Retinal pigment epithelial cell (primary cell): ENCODE results near the gene TFPI.
A peak's percentile ranks its signal among the peaks of the same experiment; 100 is the strongest.

Experiments used
- DNase-seq: peaks from one replicate; pipeline ENCODE4 v3.0.0-alpha.2; 2010; ENCODE audit warnings: low read depth
- H3K4me3 ChIP-seq: 2 replicates; pipeline ENCODE4 v1.5.1; 2011; ENCODE audit warnings: mild to moderate bottlenecking, low read length, control low read depth, moderate library complexity
- CTCF ChIP-seq: conservative IDR thresholded peaks from 2 replicates; pipeline ENCODE4 v1.5.1; 2011; ENCODE audit warnings: low read depth, low read length, control low read depth, inconsistent platforms

TFPI gene

GRCh38 chr2:187581125-187581896 lies 27.1 kb upstream of the TFPI start:
- no peak for DNase-seq
- peak; percentile 56 for TF ChIP-seq CTCF
- no peak overlapping the region for H3K4me3 ChIP-seq

GRCh38 chr2:187580462-187581124 lies 26.4 kb upstream of the TFPI start:
- DNase-seq, result no peak
- peak; percentile 37 for TF ChIP-seq CTCF
- no peak overlapping the region for H3K4me3 ChIP-seq

- no peak overlapping the region for H3K4me3 ChIP-seq
- no peak for DNase-seq
- no peak for TF ChIP-seq CTCF
Measured at GRCh38 chr2:187577310-187577709, 23.1 kb upstream of the TFPI start.

- DNase-seq, result no peak
- no peak for TF ChIP-seq CTCF
- H3K4me3 ChIP-seq, result no peak overlapping the region
Measured at GRCh38 chr2:187576906-187577305, 22.7 kb upstream of the TFPI start.

GRCh38 chr2:187575751-187576067 lies 21.5 kb upstream of the TFPI start:
- DNase-seq, result no peak
- no peak for TF ChIP-seq CTCF
- H3K4me3 ChIP-seq, result no peak overlapping the region

GRCh38 chr2:187574969-187575750 lies 20.9 kb upstream of the TFPI start:
- no peak for TF ChIP-seq CTCF
- no peak for DNase-seq
- H3K4me3 ChIP-seq, result no peak overlapping the region
